ENCODE results near the gene CHURC1.

GRCh38 chr14:64906022-64906421, 8.2 kb upstream of the CHURC1 start:
- no peak for TF ChIP-seq POLR2A (IDR thresholded peaks at IDR 0.05)
- TF ChIP-seq CTCF (IDR thresholded peaks at IDR 0.05), result no peak
- TF ChIP-seq EP300 (IDR thresholded peaks at IDR 0.05), result no peak
- TF ChIP-seq POLR2AphosphoS5 (IDR thresholded peaks at IDR 0.05), result no peak

All from gastroesophageal sphincter (tissue), 3 donors.